Left colon (tissue), 2 donors: ENCODE results near the gene ICAM4. TPM values are rescaled to one million over a fixed set of nuclear protein-coding genes. Genes with fewer than 3 reads are reported as not detected.
"Not testable (repeated sequence)": the region's sequence is repeated elsewhere in the genome, so short reads cannot be mapped to it uniquely, and the experiment has no call there.

Experiments used
- ATAC-seq: fragments of 200-7000 bp; cut with Tn5 transposase; one replicate; pipeline ENCODE4 v1.9.1; 2020; ENCODE audit warnings: mild to moderate bottlenecking, moderate library complexity
- DNase-seq, 2 donors: peaks; one replicate each; pipeline ENCODE4 v3.0.0-alpha.2; 2020
- intact Hi-C, 2 donors: fragments of 100-400 bp; cut with DNase I in 1 of 2; cut with micrococcal nuclease in 1 of 2; formaldehyde crosslinking; loops; one replicate each; pipeline versions ENCODE4 v1.11.2 to v1.14.0; 2022; cut with DNase I, micrococcal nuclease
- total RNA-seq, 2 donors: library from RNA; stranded (reverse); fragmentation: NEBNext Ultra II Directional; extraction: Animal tissue kit (Norgen Biotek cat#: 25700); gene quantifications; one replicate each; pipeline ENCODE4 v1.2.1, GENCODE V29; 2021
- donor health status: DM: no; HTN: no; CAD: no.
- donor health status: DM: yes; HTN: yes; CAD: no.

ICAM4 gene
- total RNA-seq, 2 donors from 2014 or later = 0.53 TPM; not detected in 1

DNA sequence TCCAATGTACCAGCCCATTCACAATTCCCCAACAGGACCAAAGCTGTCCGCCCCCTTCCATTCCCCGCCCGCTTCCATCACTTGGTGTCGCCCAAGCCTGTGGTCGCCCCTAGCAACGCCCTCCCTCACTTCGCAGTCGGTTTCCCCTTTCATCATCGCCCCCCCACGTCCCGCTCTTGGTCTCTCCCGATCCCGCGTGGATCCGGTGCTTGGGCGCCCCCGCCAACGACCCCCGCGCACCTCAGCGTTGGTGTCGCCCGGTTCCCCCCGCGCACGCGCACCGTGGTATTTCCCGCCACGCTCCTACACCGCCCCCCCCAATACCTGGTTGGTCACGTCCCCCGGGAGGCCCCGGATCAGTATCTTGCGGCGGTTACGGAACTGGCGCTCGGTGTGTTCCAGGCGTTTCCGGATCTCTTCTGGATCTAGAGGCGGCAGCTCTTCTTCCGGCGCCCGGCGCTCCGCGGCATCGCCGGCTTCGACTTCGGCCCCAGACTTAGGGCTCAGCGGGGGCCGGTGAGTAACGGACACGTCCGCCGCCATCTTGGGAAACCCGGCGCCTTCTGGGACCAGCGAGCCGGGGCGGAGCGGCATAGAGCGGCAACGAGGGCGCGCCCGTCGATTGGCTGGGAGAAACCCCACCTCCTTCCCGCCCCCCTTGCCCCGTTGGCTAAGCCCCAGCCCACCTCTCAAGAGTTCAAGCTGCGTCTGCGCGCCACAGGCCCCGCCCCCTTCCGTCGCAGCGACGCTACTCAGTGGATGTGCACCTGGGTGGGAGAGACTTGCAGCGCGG lies 46.4 kb downstream of the ICAM4 start, which contains the start of gene RAVER1:
Gene RAVER1, minus strand, starts transcription at position 565 of the 793 bp plus-strand sequence. Its CDS starts 22 bp downstream, at position 543.
- intact Hi-C loops = no loop called here
- DNase-seq = peak; percentile 98 to 99
- ATAC-seq = peak; percentile 81

- ATAC-seq (peak; percentile 7), DNase-seq (no peak)
- intact Hi-C loops = no loop called here
These were observed 47.2 kb downstream of the ICAM4 start for GRCh38 chr19:10333758-10334587.

DNA sequence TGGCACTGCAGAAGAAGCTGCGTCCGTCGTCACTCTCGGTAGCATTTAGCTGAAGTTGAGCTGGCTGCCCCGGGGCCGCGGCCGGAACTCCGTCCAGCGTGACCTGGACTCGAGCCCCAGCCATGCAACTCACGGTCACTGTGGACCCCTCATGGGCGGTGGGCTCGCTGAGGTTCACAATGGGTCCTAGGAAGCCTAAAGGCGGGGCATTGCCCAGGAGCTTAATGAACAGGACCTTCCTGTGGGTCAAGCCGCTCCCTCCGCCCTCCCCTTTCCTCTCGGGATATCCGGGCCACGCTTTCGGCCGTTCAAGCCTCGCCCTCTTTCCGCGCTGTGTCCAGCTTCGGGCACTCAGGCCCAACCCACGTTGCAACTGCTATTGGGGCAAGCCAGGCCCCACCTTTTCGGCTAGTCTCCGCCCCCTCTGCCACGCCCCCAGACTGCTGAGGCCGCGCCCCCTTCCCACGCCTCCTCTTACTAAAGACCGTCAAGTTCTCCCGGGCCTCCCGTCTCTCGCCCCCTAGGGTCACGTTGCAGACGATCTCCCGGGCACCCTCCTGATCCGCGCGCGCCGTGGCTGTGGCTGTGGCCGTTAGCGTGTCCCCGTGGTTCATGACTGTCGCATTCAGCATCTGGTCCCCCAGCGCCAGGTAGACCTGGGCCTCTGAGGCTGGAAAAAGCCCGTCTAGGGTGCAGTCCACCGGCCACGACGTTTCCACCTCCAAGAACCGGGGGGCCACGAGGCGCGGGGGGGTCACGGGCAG lies 48.0 kb downstream of the ICAM4 start:
- ATAC-seq (peak; percentile 72), DNase-seq (peak; percentile 96 to 97)
- intact Hi-C loops = no loop called here

DNA sequence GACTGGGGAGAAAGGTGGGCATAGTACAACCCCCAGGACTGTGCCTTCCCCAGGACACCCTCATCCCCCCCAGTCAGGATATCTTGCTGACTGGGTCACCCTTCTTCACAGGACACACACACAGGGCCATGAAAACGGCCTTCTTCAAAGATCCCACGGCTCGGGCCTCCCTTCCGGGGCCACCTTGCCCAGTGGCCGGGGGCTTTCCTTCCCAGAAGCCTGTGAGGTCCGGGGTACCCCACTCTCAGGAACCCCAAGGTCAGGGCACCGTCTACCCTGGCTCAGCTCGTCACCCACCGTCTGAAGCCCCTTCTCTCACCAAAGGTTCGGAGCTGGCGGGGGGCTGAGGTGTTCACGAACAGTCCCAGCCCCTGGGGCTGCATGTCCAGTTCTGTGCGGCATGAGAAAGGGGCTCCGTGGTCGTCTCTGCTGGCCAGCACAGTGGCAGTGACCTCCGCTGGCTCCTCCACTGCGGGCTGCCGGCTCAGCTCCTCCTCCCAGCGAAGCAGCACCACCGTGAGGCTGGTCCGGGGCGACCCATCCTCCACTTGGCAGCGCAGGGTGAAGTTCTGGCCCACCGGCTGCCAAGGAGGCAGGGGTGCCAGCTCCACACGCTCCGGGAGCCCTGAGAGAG lies 48.7 kb downstream of the ICAM4 start:
- intact Hi-C loops = no loop called here
- ATAC-seq (no peak), DNase-seq (no peak)

GRCh38 chr19:10336725-10337124 lies 50.0 kb downstream of the ICAM4 start:
- intact Hi-C loops, ATAC-seq, DNase-seq: not testable (repeated sequence)

Other genes with a start within 250 kb of the ICAM4 start
- gene SHFL, start 200.6 kb upstream of the ICAM4 start, total RNA-seq = 10 to 100 TPM; 18.3 to 27.9 TPM
- gene ANGPTL6, start 184.3 kb upstream of the ICAM4 start, total RNA-seq = under 1 TPM; 0.24 to 0.31 TPM
- gene PPAN, start 180.6 kb upstream of the ICAM4 start, total RNA-seq = 10 to 100 TPM; 26.4 to 34.0 TPM
- gene P2RY11, start 175.3 kb upstream of the ICAM4 start, total RNA-seq = 10 to 100 TPM; 10.1 to 12.9 TPM
- gene EIF3G, start 167.1 kb upstream of the ICAM4 start, total RNA-seq = 100 to 1,000 TPM; 137 to 142 TPM
- gene DNMT1, start 92.0 kb upstream of the ICAM4 start, total RNA-seq = 10 to 100 TPM; 31.6 to 48.7 TPM
- 1 to 10 TPM; 2.3 to 5.2 TPM for gene S1PR2, start 55.6 kb upstream of the ICAM4 start, total RNA-seq
- gene MRPL4, start 34.7 kb upstream of the ICAM4 start, total RNA-seq = 10 to 100 TPM; 43.5 to 61.9 TPM
- 1 to 10 TPM; 7.7 to 8.7 TPM for gene ICAM1, start 15.8 kb upstream of the ICAM4 start, total RNA-seq
- 1 to 10 TPM in 1 of 2 donors, under 1 TPM in 1; 0.76 to 1.1 TPM for gene ICAM5, start 3.0 kb downstream of the ICAM4 start, total RNA-seq
- 1 to 10 TPM; 1.6 to 2.8 TPM for gene ZGLP1, start 22.9 kb downstream of the ICAM4 start, total RNA-seq
- gene FDX2, start 29.1 kb downstream of the ICAM4 start, total RNA-seq = 10 to 100 TPM; 11.2 to 11.8 TPM
- gene RAVER1, start 46.6 kb downstream of the ICAM4 start, total RNA-seq = 10 to 100 TPM; 51.0 to 63.7 TPM
- gene ICAM3, start 52.7 kb downstream of the ICAM4 start, total RNA-seq = 10 to 100 TPM; 29.8 to 30.6 TPM
- gene TYK2, start 93.6 kb downstream of the ICAM4 start, total RNA-seq = 100 to 1,000 TPM in 1 of 2 donors, 10 to 100 TPM in 1; 91.1 to 104 TPM
- 100 to 1,000 TPM; 129 to 161 TPM for gene CDC37, start 116.6 kb downstream of the ICAM4 start, total RNA-seq
- gene PDE4A, start 133.6 kb downstream of the ICAM4 start, total RNA-seq = 10 to 100 TPM; 13.8 to 14.3 TPM
- 10 to 100 TPM; 52.3 to 54.5 TPM for gene KEAP1, start 216.4 kb downstream of the ICAM4 start, total RNA-seq
- under 1 TPM; 0.15 to 0.20 TPM for gene S1PR5, start 230.5 kb downstream of the ICAM4 start, total RNA-seq